NOMO-1 (cell line): ENCODE measurements around the gene PPIG.
"Not testable (repeated sequence)": the region's sequence is repeated elsewhere in the genome, so short reads cannot be mapped to it uniquely, and the experiment has no call there.

Experiments used
- DNase-seq, 2 experiments: peaks; one replicate each; lab custom pipeline; 2025; ENCODE audit not compliant: unreplicated experiment in 2 of 2; lab: John Stamatoyannopoulos, UW

PPIG gene

GRCh38 chr2:169584005-169584877 is at the start of gene PPIG:
PPIG (plus strand) TSS chr2:169584351; CDS start chr2:169604042, 19,691 bp downstream.
- DNase-seq, result peak; percentile 93 to 96

- not testable (repeated sequence) for DNase-seq
Observed at GRCh38 chr2:169539460-169539859, 44.7 kb upstream of the PPIG start.

- DNase-seq, result no peak
Observed at GRCh38 chr2:169540146-169540545, 44.0 kb upstream of the PPIG start.

- no peak for DNase-seq
Observed at GRCh38 chr2:169542433-169542832, 41.7 kb upstream of the PPIG start.

GRCh38 chr2:169546756-169547155 is 37.4 kb upstream of the PPIG start:
- no peak for DNase-seq

- DNase-seq, result no peak
Observed at GRCh38 chr2:169561364-169561763, 22.8 kb upstream of the PPIG start.

- not testable (repeated sequence) for DNase-seq
Observed at GRCh38 chr2:169562084-169562483, 22.1 kb upstream of the PPIG start.

- no peak for DNase-seq
Observed at GRCh38 chr2:169562519-169562918, 21.6 kb upstream of the PPIG start.

GRCh38 chr2:169565686-169566085 is 18.5 kb upstream of the PPIG start:
- DNase-seq, result no peak

- no peak for DNase-seq
Observed at GRCh38 chr2:169569948-169570347, 14.2 kb upstream of the PPIG start.

- not testable (repeated sequence) for DNase-seq
Observed at GRCh38 chr2:169570752-169571151, 13.4 kb upstream of the PPIG start.

GRCh38 chr2:169571571-169571970 is 12.6 kb upstream of the PPIG start:
- DNase-seq, result no peak

GRCh38 chr2:169572189-169572588 is 12.0 kb upstream of the PPIG start:
- DNase-seq, result no peak

GRCh38 chr2:169572821-169573159 is 11.4 kb upstream of the PPIG start:
- DNase-seq, result no peak

- DNase-seq, result peak; percentile 92 to 95
Observed at GRCh38 chr2:169573160-169573973, 10.8 kb upstream of the PPIG start, which contains the start of gene FASTKD1. FASTKD1 (minus strand) TSS chr2:169573865; CDS start chr2:169572029, 1,836 bp downstream.

- DNase-seq, result no peak
Observed at GRCh38 chr2:169573974-169574299, 10.2 kb upstream of the PPIG start.

GRCh38 chr2:169574539-169574938 is 9.6 kb upstream of the PPIG start:
- DNase-seq, result not testable (repeated sequence)

- not testable (repeated sequence) for DNase-seq
Observed at GRCh38 chr2:169575264-169575663, 8.9 kb upstream of the PPIG start.

GRCh38 chr2:169579044-169579443 is 5.1 kb upstream of the PPIG start:
- no peak for DNase-seq

- DNase-seq, result not testable (repeated sequence)
Observed at GRCh38 chr2:169582552-169583266, 1.4 kb upstream of the PPIG start.

GRCh38 chr2:169583518-169583917 is 633 bp upstream of the PPIG start:
- no peak for DNase-seq
